SK-N-SH treated with all-trans-retinoic acid at 6 μM for 48 hours (cell line): ENCODE data around the gene C15orf61.

ENCODE experiments used
- ATAC-seq: fragments of 200-7000 bp; cut with Tn5 transposase; 3 replicates; pipeline ENCODE4 v1.9.1; 2020; ENCODE audit warnings: mild to moderate bottlenecking, moderate library complexity
- ARNTL ChIP-seq: fragments of 450-650 bp; formaldehyde crosslinking; IDR thresholded peaks from 2 replicates; pipeline ENCODE4 v1.5.0; 2020; ENCODE audit warnings: low read depth, mild to moderate bottlenecking, moderate library complexity, borderline replicate concordance
- CREB5 ChIP-seq: fragments of 250-450 bp; sonication (Bioruptor Pico); IDR thresholded peaks from 2 replicates; pipeline ENCODE4 v1.5.1; 2020; ENCODE audit warnings: low read depth, mild to moderate bottlenecking, moderate library complexity
- CSDC2 ChIP-seq: fragments of 250-450 bp; sonication (Bioruptor Pico); IDR thresholded peaks from 2 replicates; pipeline ENCODE4 v1.5.0; 2020; ENCODE audit warnings: mild to moderate bottlenecking, moderate library complexity
- CSRNP3 ChIP-seq: fragments of 250-450 bp; sonication (Bioruptor Pico); IDR thresholded peaks from 2 replicates; pipeline ENCODE4 v1.5.1; 2021; ENCODE audit warnings: mild to moderate bottlenecking, moderate library complexity
- ESRRG ChIP-seq: fragments of 250-450 bp; sonication (Bioruptor Pico); IDR thresholded peaks from 2 replicates; pipeline ENCODE4 v1.6.1; 2021; ENCODE audit warnings: mild to moderate bottlenecking
- GLIS3 ChIP-seq: fragments of 250-450 bp; sonication (Bioruptor Pico); IDR thresholded peaks from 2 replicates; pipeline ENCODE4 v1.5.0; 2020; ENCODE audit warnings: mild to moderate bottlenecking, moderate library complexity
- ISL1 ChIP-seq: fragments of 250-450 bp; sonication (Bioruptor Pico); IDR thresholded peaks from 2 replicates; pipeline ENCODE4 v2.1.2; 2022; ENCODE audit warnings: mild to moderate bottlenecking, moderate library complexity
- OSR1 ChIP-seq: fragments of 250-450 bp; sonication (Bioruptor Pico); IDR thresholded peaks from 2 replicates; pipeline ENCODE4 v1.8.0; 2022; ENCODE audit warnings: moderate library complexity, mild to moderate bottlenecking, inconsistent platforms
- PATZ1 ChIP-seq: fragments of 250-450 bp; sonication (Bioruptor Pico); IDR thresholded peaks from 2 replicates; pipeline ENCODE4 v1.8.0; 2020; ENCODE audit warnings: mild to moderate bottlenecking, moderate library complexity, borderline replicate concordance
- PPARA ChIP-seq: fragments of 250-450 bp; sonication (Bioruptor Pico); IDR thresholded peaks from 2 replicates; pipeline ENCODE4 v1.5.0; 2020; ENCODE audit warnings: mild to moderate bottlenecking, borderline replicate concordance
- RARB ChIP-seq: fragments of 250-450 bp; sonication (Bioruptor Pico); IDR thresholded peaks from 2 replicates; pipeline ENCODE4 v1.8.0; 2021; ENCODE audit warnings: mild to moderate bottlenecking, moderate library complexity
- SNAI2 ChIP-seq: fragments of 250-450 bp; sonication (Bioruptor Pico); IDR thresholded peaks from 2 replicates; pipeline ENCODE4 v1.5.0; 2020; ENCODE audit warnings: mild to moderate bottlenecking, moderate library complexity
- TCF4 ChIP-seq: fragments of 250-450 bp; sonication (Bioruptor Pico); IDR thresholded peaks from 2 replicates; pipeline ENCODE4 v1.8.0; 2021; ENCODE audit warnings: mild to moderate bottlenecking, moderate library complexity, borderline replicate concordance
- TOX ChIP-seq: fragments of 250-450 bp; sonication (Bioruptor Pico); IDR thresholded peaks from 2 replicates; pipeline ENCODE4 v1.8.0; 2021; ENCODE audit warnings: mild to moderate bottlenecking, moderate library complexity, borderline replicate concordance
- ZFP3 ChIP-seq: fragments of 250-450 bp; sonication (Bioruptor Pico); IDR thresholded peaks from 2 replicates; pipeline ENCODE4 v1.5.0; 2020; ENCODE audit warnings: mild to moderate bottlenecking, moderate library complexity
- ZFP30 ChIP-seq: fragments of 450-650 bp; formaldehyde crosslinking; IDR thresholded peaks from 2 replicates; pipeline ENCODE4 v1.5.0; 2022; ENCODE audit warnings: mild to moderate bottlenecking, moderate library complexity
- ZNF565 ChIP-seq: fragments of 450-650 bp; formaldehyde crosslinking; conservative IDR thresholded peaks from 2 replicates; pipeline ENCODE4 v1.5.0; 2020; ENCODE audit warnings: low read depth, mild to moderate bottlenecking, moderate library complexity
- ZNF70 ChIP-seq: fragments of 450-650 bp; formaldehyde crosslinking; IDR thresholded peaks from 2 replicates; pipeline ENCODE4 v1.5.0; 2020; ENCODE audit warnings: mild to moderate bottlenecking, moderate library complexity
- ZNF8 ChIP-seq: fragments of 450-650 bp; formaldehyde crosslinking; IDR thresholded peaks from 2 replicates; pipeline ENCODE4 v1.5.0; 2020; ENCODE audit warnings: mild to moderate bottlenecking, moderate library complexity

The C15orf61 gene

GRCh38 chr15:67504056-67504455, 16.9 kb upstream of the C15orf61 start:
- no peak for TF ChIP-seq TCF4 (CRISPR knock-in tag)
- TF ChIP-seq ZNF565 (CRISPR knock-in tag) = no peak
- no peak for TF ChIP-seq CSDC2 (CRISPR knock-in tag)
- no peak for TF ChIP-seq ISL1
- TF ChIP-seq TOX (CRISPR knock-in tag) = no peak
- TF ChIP-seq CREB5 (CRISPR knock-in tag) = no peak
- TF ChIP-seq ZFP30 (CRISPR knock-in tag) = no peak
- TF ChIP-seq ARNTL = no peak
- no peak for TF ChIP-seq CSRNP3 (CRISPR knock-in tag)
- TF ChIP-seq OSR1 (CRISPR knock-in tag) = no peak
- no peak for TF ChIP-seq GLIS3
- ATAC-seq = no peak

- no peak for TF ChIP-seq ARNTL
- no peak for TF ChIP-seq ZNF8 (CRISPR knock-in tag)
- no peak for TF ChIP-seq ZNF565 (CRISPR knock-in tag)
- no peak for TF ChIP-seq CSRNP3 (CRISPR knock-in tag)
- no peak for TF ChIP-seq CREB5 (CRISPR knock-in tag)
- no peak for TF ChIP-seq RARB (CRISPR knock-in tag)
- no peak for TF ChIP-seq ZFP3 (CRISPR knock-in tag)
- TF ChIP-seq PPARA (CRISPR knock-in tag) = no peak
- TF ChIP-seq CSDC2 (CRISPR knock-in tag) = no peak
- no peak for TF ChIP-seq SNAI2 (CRISPR knock-in tag)
- no peak for TF ChIP-seq TCF4 (CRISPR knock-in tag)
- TF ChIP-seq ZNF70 (CRISPR knock-in tag) = no peak
- TF ChIP-seq ESRRG (CRISPR knock-in tag) = no peak
- no peak for TF ChIP-seq GLIS3
- no peak for TF ChIP-seq OSR1 (CRISPR knock-in tag)
- TF ChIP-seq, all 23 proteins: peak for 0
- no peak for ATAC-seq
Observed at GRCh38 chr15:67504796-67505195, 16.1 kb upstream of the C15orf61 start.

GRCh38 chr15:67505675-67506572, 15.0 kb upstream of the C15orf61 start:
- TF ChIP-seq TOX (CRISPR knock-in tag) (no peak), RARB (CRISPR knock-in tag) (no peak), CSRNP3 (CRISPR knock-in tag) (no peak), CSDC2 (CRISPR knock-in tag) (no peak), SNAI2 (CRISPR knock-in tag) (no peak), PATZ1 (CRISPR knock-in tag) (no peak), ZFP30 (CRISPR knock-in tag) (no peak), ZNF70 (CRISPR knock-in tag) (no peak)
- TF ChIP-seq, all 23 proteins: peak for 0
- no peak for ATAC-seq
